A204.1 (cell line): Measurements from ENCODE around the gene RSPO1.
"Not testable (repeated sequence)": the region's sequence is repeated elsewhere in the genome, so short reads cannot be mapped to it uniquely, and the experiment has no call there.

Experiments used
- FAIRE-seq: peaks from 2 replicates; lab custom pipeline; 2012; peaks lifted over from hg19 to GRCh38; lab: Jason Lieb, UNC

Gene RSPO1

DNA sequence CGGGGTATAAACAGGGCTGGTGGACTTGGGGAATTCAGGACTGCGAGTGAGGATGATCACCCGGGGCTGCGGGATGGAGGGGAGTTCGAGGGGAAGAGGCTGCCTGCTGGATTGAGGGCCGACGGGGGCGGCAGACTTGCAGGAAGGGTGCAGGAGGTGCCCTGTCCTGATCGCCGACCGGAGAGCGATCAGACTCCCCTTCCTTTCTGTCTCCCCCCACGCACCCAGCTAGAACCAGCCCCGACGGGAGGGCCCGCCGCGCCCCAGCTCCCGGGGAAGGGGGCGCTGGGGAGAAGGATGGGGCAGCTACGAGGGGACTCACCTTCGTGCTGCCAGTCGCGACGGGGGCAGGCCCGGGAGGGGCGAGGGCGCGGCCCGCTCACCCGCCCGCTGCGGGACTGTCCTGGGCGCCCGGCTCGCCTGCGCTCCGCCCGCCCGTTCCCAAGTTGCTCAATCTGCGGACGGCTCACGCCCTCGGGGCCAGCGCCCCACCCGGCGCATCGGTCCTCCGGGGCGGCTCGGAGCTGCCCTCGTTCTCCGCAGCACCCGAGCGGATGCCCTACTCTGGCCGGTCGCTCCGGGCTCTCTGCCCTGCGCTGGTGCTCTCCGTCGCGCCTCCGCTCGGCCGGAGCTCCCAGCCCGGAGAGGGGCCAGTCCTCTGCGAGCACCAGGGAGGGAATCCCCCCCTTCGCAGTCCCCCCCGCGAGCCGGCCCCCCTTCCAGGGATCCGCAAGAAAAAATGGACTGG, at the start of gene RSPO1:
TSS of gene RSPO1 (minus strand) at position 649 of the 748 bp plus-strand sequence. CDS start 5,231 bp downstream, outside the sequence.
- no peak for FAIRE-seq

- not testable (repeated sequence) for FAIRE-seq
Measured at GRCh38 chr1:37684182-37684581, 49.5 kb upstream of the RSPO1 start.

DNA sequence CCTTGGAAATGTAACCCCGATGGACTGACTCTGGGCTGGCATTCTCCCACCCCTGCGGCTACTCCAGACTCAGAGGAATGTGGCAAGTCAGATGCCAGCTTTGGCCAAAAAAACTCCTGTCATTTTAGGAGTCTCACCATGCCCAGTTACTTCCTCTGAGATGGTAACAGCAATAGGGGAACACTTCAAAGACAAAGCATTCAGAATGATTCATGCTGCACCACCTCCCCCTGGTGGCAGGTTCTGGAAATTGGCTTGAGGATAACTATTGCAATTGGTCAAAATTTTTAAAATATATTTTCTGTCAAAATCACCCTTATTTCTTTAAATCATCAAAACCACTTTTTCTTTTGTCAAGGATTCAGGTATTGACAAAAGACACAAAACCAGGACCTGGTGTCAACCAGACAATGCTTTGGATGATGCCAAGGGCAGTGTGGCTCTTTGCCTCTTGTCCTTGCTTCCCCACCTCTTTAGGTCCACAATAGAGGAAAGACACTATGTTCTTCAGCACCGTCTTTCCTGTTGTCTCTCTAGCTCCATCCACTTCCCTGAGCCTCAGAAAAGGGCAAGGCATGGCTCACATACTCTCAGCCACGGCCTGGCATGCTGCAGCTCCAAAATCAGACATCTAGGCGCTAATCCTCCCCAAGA, 47.8 kb upstream of the RSPO1 start:
- peak; percentile 95 for FAIRE-seq

GRCh38 chr1:37680933-37681332, 46.2 kb upstream of the RSPO1 start:
- FAIRE-seq: no peak

DNA sequence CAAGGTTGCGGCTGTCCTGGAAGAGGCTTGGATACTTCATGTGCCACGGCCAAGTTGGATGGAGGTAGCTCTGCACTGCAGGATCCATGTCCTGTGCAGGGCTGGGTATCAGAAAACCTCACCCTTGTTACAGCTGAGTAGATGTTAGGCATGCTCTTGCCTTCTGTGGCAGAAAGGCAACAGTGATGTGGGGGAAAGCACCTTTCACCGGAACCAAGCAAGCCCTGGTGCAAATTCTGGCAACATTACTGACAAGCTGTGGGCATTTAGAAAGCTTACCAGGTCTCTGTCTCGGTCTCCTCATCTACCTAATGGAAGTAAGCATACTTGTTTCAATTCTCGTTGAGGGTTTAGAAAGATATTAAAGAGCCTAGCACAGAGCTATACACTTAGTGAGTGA, 43.1 kb upstream of the RSPO1 start:
- FAIRE-seq: no peak

DNA sequence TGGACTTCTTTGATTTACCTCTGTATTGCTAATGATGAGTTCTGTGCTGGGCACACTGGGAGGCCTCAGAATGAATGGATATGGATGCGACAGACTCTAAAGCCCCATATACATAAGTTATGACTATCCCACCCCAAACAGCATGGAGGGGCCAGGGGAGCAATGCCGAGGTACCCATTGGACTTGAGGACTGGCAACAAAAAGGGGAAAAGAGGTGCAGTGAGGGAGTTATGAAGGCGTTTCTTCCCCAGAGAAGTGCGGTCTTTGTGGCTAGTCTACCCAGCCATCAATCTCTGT, 42.4 kb upstream of the RSPO1 start:
- FAIRE-seq: no peak

DNA sequence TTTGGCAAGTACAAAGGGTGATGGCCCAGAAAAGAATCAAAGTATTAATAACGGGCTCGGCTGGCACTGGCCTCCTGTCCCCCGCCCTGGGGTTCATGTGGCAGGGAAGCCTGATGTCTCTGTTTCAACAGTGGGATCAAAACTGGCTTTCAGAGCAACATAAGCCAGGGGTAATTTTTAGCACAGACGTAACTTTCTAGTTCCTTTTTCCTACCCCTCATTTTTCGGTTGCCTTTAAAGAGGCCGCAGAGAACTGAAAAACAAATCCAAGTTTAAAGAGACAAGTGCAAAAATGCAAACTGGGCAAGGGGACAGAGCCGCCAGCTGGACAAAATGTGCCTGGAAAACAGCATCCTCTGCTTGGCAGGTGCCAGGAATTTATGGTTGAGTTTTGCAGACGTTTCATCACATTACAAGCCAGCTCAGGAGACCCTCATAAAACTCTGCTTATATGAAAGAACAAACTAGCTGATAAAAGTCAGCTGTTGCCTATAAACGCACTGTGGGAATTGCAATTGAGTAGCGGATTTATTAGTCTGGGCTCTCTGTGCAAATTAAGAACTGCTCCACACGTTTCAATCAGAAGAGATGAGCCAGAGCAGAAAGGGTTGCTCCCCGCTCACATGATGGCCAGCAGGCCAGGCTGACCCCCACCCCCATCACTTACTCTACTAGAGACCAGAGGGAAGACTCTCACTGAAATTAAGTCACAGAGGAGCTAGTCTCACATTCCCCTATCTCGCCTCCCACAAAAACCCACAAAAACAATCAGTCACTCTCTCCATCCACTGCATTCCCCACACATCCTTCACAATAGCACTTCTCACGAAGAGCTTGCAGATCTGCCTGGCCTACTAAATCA, 41.8 kb upstream of the RSPO1 start:
- no peak for FAIRE-seq

DNA sequence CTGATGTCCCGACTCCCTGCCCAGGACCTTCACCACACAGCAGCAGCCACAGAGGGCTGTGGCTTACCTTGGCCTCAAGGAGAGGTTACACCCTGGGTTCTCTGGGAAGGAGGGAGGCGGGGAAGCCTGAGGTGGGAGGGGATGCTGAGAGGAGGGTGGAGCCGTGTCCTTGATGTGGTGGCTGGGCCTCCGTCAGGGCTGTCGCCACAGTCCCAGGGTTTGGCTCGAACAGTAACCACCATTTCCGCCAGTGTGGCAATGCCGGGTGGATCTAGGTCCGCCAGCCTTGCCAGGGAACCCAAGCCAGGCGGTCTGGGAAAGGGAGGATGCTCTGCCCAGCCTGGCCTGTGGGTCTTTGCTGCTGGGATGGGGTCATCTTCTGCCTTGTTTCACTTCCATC, 39.2 kb upstream of the RSPO1 start:
- FAIRE-seq: no peak

DNA sequence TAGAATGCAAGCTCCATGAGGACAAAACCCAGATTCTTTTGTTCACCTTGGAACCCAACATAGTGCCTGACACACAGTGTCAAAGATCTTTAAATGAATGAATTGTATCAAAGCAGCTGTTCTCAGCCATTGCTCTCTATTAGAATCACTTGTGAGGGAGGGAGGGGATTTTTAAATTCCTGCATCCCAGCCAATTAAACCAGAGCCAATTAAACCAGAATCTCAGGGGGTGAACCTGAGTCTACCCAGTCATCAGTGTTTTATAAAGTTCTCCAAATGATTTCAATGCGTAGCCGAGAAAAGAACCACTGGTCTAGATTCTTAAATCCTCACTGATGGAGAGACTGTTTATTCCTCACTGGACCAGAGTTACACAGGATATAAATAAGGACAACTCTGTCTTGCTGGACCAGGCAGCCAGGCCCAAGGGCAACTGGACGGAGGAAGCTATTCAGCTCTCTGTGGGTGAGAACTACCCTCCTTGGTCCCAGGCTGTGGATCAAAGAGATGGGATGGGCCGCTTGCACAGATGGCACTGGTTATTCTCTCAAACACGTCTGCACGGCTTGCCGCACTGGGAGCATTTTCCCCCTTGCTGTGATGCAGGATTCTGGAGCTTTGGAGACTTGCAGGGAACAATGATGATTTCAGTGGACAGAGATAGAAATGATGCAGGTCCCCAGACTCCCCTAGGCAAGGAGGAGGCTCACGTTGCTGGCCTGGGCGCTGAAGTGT, 37.6 kb upstream of the RSPO1 start:
- no peak for FAIRE-seq

DNA sequence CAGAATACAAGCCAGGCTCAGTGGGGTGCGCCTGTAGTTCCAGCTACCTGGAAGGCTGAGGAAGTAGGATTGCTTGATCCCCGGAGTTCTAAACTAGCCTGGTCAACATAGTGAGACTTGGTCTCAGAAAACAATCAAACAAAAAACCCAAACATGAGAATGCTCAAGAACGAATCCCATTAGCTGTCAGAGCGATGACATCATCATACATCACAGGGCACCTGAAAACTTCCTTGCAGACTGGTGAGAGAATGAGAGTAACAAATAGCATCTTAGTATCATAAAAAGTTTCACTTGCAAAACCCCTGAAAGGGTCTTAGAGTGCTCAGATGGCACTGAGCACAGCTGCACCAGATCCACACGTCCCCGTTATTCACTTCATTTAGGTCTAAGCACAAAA, 36.6 kb upstream of the RSPO1 start:
- no peak for FAIRE-seq

- no peak for FAIRE-seq
Measured at GRCh38 chr1:37670133-37670532, 35.4 kb upstream of the RSPO1 start.

- FAIRE-seq: no peak
Measured at GRCh38 chr1:37667023-37667671, 32.5 kb upstream of the RSPO1 start.

GRCh38 chr1:37666241-37666867, 31.7 kb upstream of the RSPO1 start:
- no peak for FAIRE-seq

GRCh38 chr1:37663426-37664000, 28.8 kb upstream of the RSPO1 start:
- FAIRE-seq: no peak

GRCh38 chr1:37662031-37662755, 27.5 kb upstream of the RSPO1 start:
- no peak for FAIRE-seq

DNA sequence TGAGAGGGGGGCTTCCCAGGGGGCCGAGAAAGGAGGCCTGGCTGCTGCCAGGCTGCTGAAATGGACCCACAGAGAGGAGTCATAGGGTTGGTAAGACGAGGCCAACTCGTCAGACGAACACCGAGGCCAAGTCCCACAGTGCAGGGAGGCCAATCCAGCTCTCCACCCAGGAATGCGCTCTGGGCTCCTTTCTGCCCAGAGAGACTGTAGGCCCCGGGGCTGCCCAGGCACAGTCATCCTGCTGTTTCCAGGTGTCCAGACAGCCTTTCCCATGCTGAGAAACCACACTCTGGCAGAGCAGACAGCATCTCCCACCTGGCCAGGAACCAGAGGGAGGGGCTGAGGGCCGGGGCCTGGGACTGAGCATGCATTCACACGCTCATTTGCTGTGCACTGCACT, 26.7 kb upstream of the RSPO1 start:
- no peak for FAIRE-seq

DNA sequence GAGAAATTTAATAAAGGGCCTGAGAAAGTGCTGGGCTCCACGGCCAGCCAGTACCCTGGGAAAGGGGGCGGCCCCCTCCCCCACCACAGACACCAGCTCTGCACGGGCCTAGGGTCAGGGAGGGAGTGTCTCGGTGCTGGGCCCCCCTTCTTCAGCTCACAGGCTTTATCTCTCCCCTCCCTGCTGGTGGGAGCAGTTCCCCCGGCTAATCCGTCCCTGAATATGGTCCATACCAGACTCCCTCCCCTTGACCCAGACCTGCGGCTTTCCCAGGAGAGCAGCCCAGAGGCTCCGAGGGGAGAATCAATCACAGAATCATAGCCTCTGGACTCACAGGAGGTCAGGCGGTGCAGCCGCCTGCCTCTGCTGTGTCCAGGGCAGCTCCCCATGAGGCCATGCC, 26.0 kb upstream of the RSPO1 start:
- no peak for FAIRE-seq

DNA sequence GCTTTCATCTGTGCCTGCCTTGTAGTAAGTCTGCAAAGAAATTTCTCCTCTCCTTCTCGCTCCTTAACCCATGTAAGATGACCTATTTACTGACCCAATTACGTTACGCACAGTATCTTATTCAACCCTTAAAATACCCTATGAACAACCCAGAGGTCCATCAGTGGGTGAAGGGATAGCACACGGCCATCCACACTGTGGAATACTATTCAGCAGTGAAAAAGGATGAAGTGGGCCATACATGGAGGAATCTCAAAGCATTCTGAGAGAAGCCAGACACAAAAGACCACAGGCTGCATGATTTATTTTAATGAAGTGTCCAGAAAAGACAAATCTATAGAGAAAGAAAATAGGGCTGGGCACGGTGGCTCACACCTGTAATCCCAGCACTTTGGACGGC, 23.8 kb upstream of the RSPO1 start:
- no peak for FAIRE-seq

- FAIRE-seq: no peak
Measured at GRCh38 chr1:37657620-37658412, 23.1 kb upstream of the RSPO1 start.

GRCh38 chr1:37656881-37657280, 22.2 kb upstream of the RSPO1 start:
- no peak for FAIRE-seq
